HG02798 (cell line): ENCODE results near the gene ZSCAN26.
"Not testable (repeated sequence)": the region's sequence is repeated elsewhere in the genome, so short reads cannot be mapped to it uniquely, and the experiment has no call there.

Source experiments
- ATAC-seq: cut with Tn5 transposase; IDR thresholded peaks from one replicate; pipeline ENCODE4 v1.9.1; 2021; ENCODE audit warnings: mild to moderate bottlenecking; ENCODE audit not compliant: unreplicated experiment, poor library complexity

The ZSCAN26 gene

DNA sequence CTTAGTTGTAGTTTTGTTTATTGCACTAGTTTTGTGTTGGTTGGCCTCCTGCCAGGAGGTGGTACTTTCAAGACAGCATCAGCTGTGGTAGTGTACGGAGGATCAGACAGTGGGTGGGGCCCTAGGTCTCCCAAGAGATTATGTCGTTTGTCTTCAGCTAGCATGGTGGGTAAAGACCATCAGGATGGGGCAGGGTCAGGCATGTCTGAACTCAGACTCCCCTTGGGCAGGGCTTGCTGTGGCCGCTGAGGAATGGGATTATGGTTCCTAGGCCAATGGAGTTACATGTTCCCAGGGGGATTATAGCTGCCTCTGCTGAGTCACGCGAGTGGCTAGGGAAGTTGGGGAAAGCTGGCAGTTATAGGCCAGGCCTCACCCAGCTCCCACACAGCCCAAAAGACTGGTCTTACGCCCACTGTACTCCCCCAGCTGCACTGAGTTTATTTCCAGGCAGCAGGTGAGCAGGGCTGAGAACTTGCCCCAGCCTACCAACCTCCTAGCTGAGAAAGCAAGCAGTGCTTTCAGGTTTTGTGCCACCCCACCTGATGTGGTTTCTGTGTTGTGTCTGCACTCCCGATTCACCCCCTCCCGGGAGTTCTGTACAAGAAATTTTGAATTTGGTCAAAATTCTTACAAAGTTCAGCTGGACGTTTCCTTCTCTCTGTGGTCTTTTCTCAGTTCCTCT lies 44.3 kb downstream of the ZSCAN26 start:
- no peak for ATAC-seq

DNA sequence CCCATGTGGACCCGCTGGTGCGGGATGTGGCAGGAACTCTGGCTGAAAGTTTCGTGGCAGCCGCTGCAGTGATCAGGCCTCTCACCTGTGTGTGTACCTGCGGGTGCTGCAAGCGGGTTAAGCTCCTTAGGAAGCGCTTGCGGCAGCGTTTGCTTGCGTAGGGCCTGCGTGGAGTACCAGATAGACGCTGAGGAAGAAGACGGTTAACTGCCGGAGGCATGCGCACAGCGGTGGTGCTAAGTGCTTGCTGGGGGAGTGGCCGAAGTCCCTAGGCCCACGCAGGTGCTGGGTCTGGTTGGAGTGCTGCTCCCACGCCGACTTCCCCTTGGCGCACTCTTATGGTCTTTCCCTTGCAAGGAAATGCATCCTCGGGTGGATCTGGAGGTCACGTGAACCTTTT lies 46.0 kb downstream of the ZSCAN26 start:
- no peak for ATAC-seq

DNA sequence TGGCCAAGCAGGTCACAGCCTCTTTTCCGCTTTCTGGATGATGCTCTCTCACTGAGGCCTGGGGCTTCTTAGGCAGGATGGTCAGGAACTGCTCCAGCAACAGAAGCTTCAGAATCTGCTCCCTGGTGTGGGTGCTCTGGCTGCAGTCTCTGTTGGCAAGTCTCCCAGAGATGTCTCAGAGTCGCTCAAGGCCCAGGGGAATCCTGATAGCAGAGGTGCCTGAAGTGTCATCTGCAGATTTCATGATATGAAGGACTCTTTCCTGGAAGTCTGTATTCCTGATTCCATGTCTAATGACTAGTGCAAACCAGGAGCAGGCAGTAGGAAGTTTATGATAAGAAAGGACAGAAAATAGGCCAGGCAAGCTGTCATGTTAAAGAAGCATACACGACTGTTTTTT lies 48.7 kb downstream of the ZSCAN26 start:
- ATAC-seq = no peak

DNA sequence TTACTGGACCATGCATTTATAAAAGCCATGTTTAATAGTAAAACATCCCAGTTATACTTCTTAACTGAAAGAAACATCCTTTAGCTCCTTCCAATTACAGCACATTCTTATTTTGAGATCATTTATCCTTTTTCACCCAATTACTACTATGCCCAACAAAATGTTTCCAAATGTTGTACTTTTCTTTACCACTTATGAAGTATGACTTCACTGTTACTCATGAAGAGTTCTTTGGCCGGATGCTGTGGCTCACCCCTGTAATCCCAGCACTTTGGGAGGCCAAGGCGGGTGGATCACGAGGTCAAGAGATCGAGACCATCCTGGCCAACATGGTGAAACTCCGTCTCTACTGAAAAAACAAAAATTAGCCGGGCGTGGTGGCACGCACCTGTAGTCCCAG lies 50.9 kb downstream of the ZSCAN26 start:
- ATAC-seq = not testable (repeated sequence)

DNA sequence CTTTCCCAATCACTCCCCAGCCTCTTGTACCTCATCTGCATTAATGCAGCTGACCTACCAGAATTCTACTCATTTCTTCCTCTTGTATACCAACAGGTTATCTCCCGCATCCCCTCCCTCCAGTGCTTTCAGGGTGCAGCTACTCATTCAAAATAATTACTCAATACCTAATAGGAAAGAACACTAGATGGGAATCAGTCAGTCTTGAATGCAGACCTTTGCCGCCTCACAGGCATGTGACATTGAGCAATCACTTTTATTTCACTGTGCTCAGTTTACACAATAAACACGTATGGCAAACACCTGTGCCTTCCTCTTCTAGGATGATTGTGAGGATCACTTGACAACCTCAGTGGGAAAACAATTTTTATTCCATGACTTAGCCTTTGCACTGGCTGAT lies 55.7 kb downstream of the ZSCAN26 start:
- no peak for ATAC-seq

DNA sequence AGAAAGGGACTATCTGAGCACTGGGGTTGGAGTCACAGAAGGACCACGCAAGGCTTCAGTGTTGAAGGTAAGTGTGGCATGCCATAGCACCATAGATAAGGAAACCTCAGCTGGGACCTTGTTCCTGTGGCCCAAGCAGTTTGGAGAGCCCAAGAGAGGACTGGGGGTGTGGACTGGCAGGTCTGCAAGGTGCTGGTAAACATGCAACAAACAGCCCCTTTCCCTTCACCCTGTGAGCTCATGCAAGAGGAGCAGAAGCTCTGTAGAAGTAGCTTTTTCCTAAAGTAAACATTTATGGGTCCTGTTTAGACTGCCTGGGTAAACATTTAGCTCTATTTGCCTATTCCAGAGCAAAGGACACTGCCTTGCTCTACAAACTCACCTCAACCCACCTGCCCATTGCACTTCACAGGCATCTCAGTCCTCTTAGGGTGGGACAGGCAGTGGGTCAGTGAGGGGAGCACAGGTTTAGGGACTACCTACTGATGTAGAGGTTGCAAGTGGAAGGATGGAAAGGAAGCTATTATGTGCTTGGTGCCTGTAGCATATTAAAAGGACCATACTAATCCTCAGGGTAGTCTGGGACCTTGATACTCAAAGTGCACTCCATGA lies 57.0 kb downstream of the ZSCAN26 start:
- ATAC-seq = no peak

DNA sequence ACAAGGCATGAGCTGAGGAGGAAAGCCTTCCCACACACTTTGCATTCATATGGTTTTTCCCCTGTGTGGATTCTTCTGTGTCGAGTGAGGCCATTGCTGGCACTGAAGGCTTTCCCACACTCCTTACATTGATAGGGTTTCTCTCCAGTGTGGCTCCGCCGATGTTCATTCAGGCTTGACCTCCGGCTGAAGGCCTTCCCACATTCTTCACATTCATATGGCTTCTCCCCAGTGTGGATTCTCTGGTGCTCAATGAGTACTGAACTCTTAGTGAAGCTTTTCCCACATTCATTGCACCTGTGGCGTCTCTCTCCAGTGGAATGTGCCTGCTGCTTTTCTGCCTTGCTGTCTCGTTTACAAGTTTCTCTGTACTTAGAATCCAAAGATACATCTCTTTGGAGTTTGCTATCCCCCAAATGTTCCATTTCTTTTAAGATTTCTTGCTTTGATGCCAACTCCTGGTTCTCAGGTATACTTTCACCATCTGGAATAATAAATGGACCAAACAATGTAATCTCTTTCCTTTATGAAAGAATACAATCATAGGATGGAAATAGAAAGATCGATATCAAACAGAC lies 59.5 kb downstream of the ZSCAN26 start:
- ATAC-seq = no peak
